Astrocyte of the spinal cord (primary cell): Measurements from ENCODE around the gene MAN1C1.

Experiments used
- DNase-seq: peaks from one replicate; pipeline ENCODE4 v3.0.0; 2011; ENCODE audit warnings: low read depth, low spot score
- H3K4me3 ChIP-seq: 2 replicates; pipeline ENCODE4 v1.5.1; 2011; ENCODE audit warnings: low read depth, mild to moderate bottlenecking, low read length, moderate library complexity
- in situ Hi-C: cut with HindIII; loops from 2 replicates; pipeline ENCODE4 v1.10.0; 2017; ENCODE audit warnings: low sequenced_read_pairs
- TF ChIP-seq, protein P1 (sequence below): IDR thresholded peaks from 2 replicates; pipeline ENCODE4 v1.5.1; 2012; ENCODE audit warnings: low read depth, mild to moderate bottlenecking, low read length, inconsistent platforms

Gene MAN1C1

DNA sequence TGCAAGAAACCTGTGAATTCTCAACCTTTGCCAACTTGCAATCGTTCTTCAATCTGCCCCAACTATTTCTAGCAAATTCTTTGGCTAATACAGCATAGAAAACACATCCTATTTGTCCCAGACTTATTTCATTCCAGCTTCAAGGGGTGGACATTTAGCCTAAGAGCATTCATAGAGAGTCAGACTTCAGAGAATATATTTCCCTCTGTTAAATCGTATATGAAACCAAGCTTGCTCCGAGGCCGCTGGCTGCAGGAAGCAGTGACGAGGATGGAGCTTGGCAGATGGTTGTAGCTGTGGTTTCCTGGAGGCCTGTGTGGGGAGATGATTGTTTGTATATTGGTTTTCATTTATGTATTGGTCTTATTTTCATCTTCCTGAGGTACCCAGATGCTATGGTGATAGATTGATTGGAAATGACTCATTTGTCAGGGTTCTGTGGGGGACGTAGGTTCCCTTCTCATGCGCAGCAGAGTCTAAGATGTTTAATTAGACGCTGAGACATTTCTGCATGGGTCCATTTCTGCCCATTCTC, 26.1 kb downstream of the MAN1C1 start:
- no peak overlapping the region for H3K4me3 ChIP-seq
- in situ Hi-C loops: no loop called here
- TF ChIP-seq, protein P1, sequence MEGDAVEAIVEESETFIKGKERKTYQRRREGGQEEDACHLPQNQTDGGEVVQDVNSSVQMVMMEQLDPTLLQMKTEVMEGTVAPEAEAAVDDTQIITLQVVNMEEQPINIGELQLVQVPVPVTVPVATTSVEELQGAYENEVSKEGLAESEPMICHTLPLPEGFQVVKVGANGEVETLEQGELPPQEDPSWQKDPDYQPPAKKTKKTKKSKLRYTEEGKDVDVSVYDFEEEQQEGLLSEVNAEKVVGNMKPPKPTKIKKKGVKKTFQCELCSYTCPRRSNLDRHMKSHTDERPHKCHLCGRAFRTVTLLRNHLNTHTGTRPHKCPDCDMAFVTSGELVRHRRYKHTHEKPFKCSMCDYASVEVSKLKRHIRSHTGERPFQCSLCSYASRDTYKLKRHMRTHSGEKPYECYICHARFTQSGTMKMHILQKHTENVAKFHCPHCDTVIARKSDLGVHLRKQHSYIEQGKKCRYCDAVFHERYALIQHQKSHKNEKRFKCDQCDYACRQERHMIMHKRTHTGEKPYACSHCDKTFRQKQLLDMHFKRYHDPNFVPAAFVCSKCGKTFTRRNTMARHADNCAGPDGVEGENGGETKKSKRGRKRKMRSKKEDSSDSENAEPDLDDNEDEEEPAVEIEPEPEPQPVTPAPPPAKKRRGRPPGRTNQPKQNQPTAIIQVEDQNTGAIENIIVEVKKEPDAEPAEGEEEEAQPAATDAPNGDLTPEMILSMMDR: no peak
- peak; percentile 33 for DNase-seq

- in situ Hi-C loops: no loop called here
- TF ChIP-seq, protein P1: no peak
- DNase-seq: no peak
Observed at GRCh38 chr1:25643929-25644328, 27.3 kb downstream of the MAN1C1 start.

GRCh38 chr1:25644962-25645361, 28.4 kb downstream of the MAN1C1 start:
- H3K4me3 ChIP-seq: no peak overlapping the region
- DNase-seq: no peak
- TF ChIP-seq, protein P1: no peak
- in situ Hi-C loops: no loop called here

More at GRCh38 chr1:25643929-25644328, 27.3 kb downstream of the MAN1C1 start:
- no peak overlapping the region for H3K4me3 ChIP-seq

- no peak for DNase-seq
- TF ChIP-seq, protein P1: no peak
- no peak overlapping the region for H3K4me3 ChIP-seq
- in situ Hi-C loops: no loop called here
Observed at GRCh38 chr1:25645637-25646400, 29.2 kb downstream of the MAN1C1 start.

DNA sequence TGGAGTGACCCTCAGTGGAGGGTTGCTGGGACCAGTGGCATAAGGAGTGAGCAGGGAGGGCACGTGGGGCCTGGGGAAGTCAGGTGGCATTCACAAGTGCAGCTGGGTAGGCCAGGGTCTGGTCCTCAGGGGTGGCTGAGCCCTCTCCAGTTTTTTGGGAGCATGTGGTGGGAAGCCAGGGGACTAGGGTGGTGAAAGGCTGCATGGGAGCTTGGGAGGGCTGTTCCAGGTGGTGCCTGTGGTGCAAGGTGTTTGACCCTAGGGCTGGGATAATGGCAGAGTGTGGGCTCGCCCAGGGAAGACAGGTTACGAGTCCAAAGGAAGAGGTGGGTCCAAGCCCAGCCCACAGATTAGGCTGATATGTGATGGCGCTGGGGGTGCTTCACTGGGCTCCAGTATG, 30.5 kb downstream of the MAN1C1 start:
- H3K4me3 ChIP-seq: no peak overlapping the region
- DNase-seq: no peak
- TF ChIP-seq, protein P1: no peak
- in situ Hi-C loops: no loop called here

- in situ Hi-C loops: no loop called here
- TF ChIP-seq, protein P1: no peak
- no peak overlapping the region for H3K4me3 ChIP-seq
- no peak for DNase-seq
Observed at GRCh38 chr1:25647863-25648262, 31.3 kb downstream of the MAN1C1 start.
